Measurements from ENCODE around the gene PSMB5. TPM values are rescaled to one million over a fixed set of nuclear protein-coding genes. Genes with fewer than 3 reads are reported as not detected.

PSMB5 gene
- total RNA-seq, 4 donors from 2014 or later, result 59.7 to 167 (median 135) TPM

DNA sequence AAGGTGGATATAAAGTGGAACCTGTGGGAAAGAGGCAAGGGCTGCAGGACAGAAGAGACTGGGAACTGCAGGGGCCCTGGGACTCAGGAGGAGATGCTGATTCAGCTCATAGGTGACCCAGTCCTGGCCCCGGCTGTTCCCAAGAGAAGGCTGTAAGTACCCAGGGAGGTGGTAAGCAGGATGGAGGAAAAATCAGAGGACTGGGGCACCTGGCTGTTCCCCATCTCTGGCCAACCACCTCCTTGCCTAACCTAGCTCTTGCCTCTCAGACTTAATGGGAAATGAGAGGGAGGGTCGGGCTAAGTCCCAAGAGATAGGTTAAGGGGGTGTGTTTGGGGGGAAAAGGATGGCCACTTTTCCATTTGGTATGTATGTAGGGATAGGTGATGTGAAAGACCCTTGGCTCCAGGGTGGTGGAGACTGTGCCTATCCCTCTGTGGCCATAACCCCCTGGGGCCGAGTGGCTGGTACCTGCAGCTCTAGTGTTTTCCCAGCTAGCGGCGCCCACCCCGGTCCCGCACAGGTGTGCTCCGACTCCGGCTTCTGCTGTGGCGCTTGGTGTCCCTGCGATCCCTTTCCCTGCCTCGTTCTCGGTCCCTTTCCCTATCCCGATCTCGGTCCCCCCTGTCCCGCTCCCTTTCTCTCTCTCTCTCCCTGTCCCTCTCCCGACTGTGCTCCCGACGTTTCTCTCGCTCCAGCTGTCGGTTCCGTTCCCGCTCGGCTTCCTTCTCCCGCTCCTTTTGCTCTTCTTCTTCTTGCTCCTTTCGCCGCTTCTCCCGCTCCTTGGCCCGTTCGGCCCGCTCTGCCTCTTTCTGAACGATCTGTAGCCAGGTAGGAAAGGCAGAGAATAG is 24.2 kb upstream of the PSMB5 start:
- DNase-seq (ENCODE audit: low spot score in 2 of 2), result peak in 1 of 2 donors; percentile 37
- Histone ChIP-seq H3K27ac (no peak overlapping the region), H3K4me3 (no peak overlapping the region), H3K4me1 (peaks cover 27% of the 10 kb centered on the region), H3K36me3 (peaks cover 53% of the 10 kb centered on the region), H3K27me3 (no peaks in the 10 kb centered on the region), H3K9me3 (no peaks in the 10 kb centered on the region)
- WGBS, result 90% methylated on average over 32 of the region's 32 CpGs
- no peak for TF ChIP-seq CTCF (IDR thresholded peaks at IDR 0.05)
- no peak for TF ChIP-seq POLR2A (IDR thresholded peaks at IDR 0.05)
- TF ChIP-seq EP300 (IDR thresholded peaks at IDR 0.05), result no peak

- TF ChIP-seq EP300 (IDR thresholded peaks at IDR 0.05) (no peak), POLR2AphosphoS5 (IDR thresholded peaks at IDR 0.05) (peak in 1 of 3 donors; percentile 30), POLR2A (IDR thresholded peaks at IDR 0.05) (no peak), CTCF (IDR thresholded peaks at IDR 0.05) (peak; percentile 88 to 94)
- Histone ChIP-seq H3K27me3 (no peaks in the 10 kb centered on the region), H3K4me3 (peak overlapping the region; percentile 65), H3K36me3 (peaks cover 45% of the 10 kb centered on the region), H3K9me3 (no peaks in the 10 kb centered on the region), H3K4me1 (peaks cover 27% of the 10 kb centered on the region), H3K27ac (no peak overlapping the region)
- WGBS, result 3% methylated on average over 13 of the region's 51 CpGs
- peak; percentile 90 to 95 for DNase-seq (ENCODE audit: low spot score in 2 of 2)
Observed at GRCh38 chr14:23057757-23058653, 23.3 kb upstream of the PSMB5 start.

DNA sequence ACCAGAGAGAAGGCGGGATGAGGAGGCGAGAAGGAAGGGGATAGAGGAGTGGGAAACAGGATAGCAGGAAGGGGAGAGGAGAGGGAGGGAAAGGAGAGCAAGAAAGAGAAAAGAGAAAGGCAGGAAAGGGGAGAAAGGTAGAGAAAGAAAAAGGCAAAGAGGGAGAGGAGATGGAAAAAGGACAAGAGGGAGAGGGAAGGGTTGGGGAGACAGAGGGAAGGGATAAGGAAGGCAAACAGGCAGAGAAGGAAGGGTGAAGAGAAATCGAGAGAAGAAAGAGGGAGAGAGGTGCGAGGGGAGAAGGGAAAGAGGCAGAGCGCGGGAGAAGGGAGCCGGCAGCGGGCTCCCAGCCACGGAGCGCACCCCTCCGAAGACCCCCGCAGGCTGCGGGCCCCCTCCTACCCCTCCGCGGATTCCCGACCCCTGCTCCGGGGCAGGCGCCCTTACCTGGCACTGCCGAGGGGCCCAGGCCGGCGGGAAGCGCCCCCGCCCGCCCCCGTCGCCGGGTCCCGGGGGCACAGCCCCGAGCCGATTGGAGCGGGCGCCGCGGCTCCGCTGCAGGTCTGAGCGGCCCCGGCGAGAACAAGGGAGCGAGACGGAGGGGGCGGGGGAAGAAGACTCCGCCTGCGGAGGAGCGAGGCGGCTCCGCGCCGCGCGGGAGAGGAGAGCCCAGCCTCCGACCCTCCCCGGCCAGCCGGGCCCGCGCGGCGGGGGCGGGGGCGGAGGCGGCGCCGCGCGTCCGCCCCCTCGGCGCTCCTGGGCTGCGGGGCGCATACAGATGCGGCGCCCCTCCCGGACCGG is 22.5 kb upstream of the PSMB5 start, which contains the start of gene CDH24:
Gene CDH24, minus strand, starts transcription at position 565 of the 801 bp plus-strand sequence. CDS start 1,787 bp downstream, outside the sequence.
- TF ChIP-seq POLR2AphosphoS5 (IDR thresholded peaks at IDR 0.05) (no peak), EP300 (IDR thresholded peaks at IDR 0.05) (no peak), POLR2A (IDR thresholded peaks at IDR 0.05) (no peak), CTCF (IDR thresholded peaks at IDR 0.05) (no peak)
- Histone ChIP-seq H3K4me3 (peak within 1 kb of the TSS; percentile 65), H3K27ac (no peak within 1 kb of the TSS), H3K36me3 (peaks cover 36% of the 10 kb centered on the region), H3K27me3 (no peaks in the 10 kb centered on the region), H3K9me3 (no peaks in the 10 kb centered on the region), H3K4me1 (peaks cover 22% of the 10 kb centered on the region)
- peak in 1 of 2 donors; percentile 86 for DNase-seq (ENCODE audit: low spot score in 2 of 2)
- WGBS, result 5% methylated on average over 23 of the region's 73 CpGs

GRCh38 chr14:23056145-23056955 is 21.6 kb upstream of the PSMB5 start:
- H3K4me3 ChIP-seq, result peak overlapping the region; percentile 65
- whole genome bisulfite sequencing, result 11% methylated on average over 17 of the region's 17 CpGs
- H3K27ac ChIP-seq, result no peak overlapping the region
- H3K36me3 ChIP-seq, result peaks cover 28% of the 10 kb centered on the region
- H3K4me1 ChIP-seq, result peaks cover 20% of the 10 kb centered on the region
- H3K9me3 ChIP-seq, result no peaks in the 10 kb centered on the region
- DNase-seq (ENCODE audit: low spot score in 2 of 2), result no peak
- peak; percentile 17 to 63 for TF ChIP-seq CTCF (IDR thresholded peaks at IDR 0.05)
- no peak for TF ChIP-seq POLR2A (IDR thresholded peaks at IDR 0.05)
- no peaks in the 10 kb centered on the region for H3K27me3 ChIP-seq
